Measurements from ENCODE around the gene TREML2. TPM values are rescaled to one million over a fixed set of nuclear protein-coding genes. Genes with fewer than 3 reads are reported as not detected.

Gene TREML2
- total and polyA plus RNA-seq, 9 of the 15 experiments (the other 6 are each of a cell fraction or from before 2014, with no cell fraction given): 0.20 to 2.9 (median 1.4) TPM

GRCh38 chr6:41232667-41233066 lies 31.7 kb upstream of the TREML2 start (continued):
- TF ChIP-seq HOMEZ (CRISPR knock-in tag; IDR thresholded peaks at IDR 0.05): no peak

- H3K4me1 ChIP-seq (replicated peaks in 1 of 2; ENCODE audit: control insufficient read depth in 2 of 2, insufficient read depth in 2 of 2, low read length in 2 of 2): no peaks in the 10 kb centered on the region; a peak in 2 of 5 replicates
- H4K20me1 ChIP-seq (replicated peaks; ENCODE audit: control insufficient read depth, insufficient read depth, low read length): no peaks in the 10 kb centered on the region
- no peaks in the 10 kb centered on the region for H3K36me3 ChIP-seq (ENCODE audit: control insufficient read depth, insufficient read depth, low read length)
- H3K27me3 ChIP-seq (ENCODE audit: control insufficient read depth in 2 of 2, insufficient read depth in 2 of 2, low read length in 2 of 2): peaks cover 6 to 47% of the 10 kb centered on the region in 2 experiments
- no peak overlapping the region for H2AFZ ChIP-seq (ENCODE audit: low read depth, low read length)
- ATAC-seq (no peak), DNase-seq (ENCODE audit: extremely low read depth in 1 of 4, low spot score in 3 of 4) (no peak), FAIRE-seq (no peak)
- H3K4me2 ChIP-seq (ENCODE audit: insufficient read depth, low read length): no peak overlapping the region
- no peaks in the 10 kb centered on the region for H3K9me1 ChIP-seq (ENCODE audit: control insufficient read depth, insufficient read depth, low read length)
- no peaks in the 10 kb centered on the region for H3K79me2 ChIP-seq (ENCODE audit: control insufficient read depth, insufficient read depth, low read length)
- no peak overlapping the region for H3K27ac ChIP-seq (ENCODE audit: extremely low read depth, low read depth, low read length)
- no peak overlapping the region for H3K9ac ChIP-seq (ENCODE audit: insufficient read depth in 1 of 2, low read depth in 2 of 2, low read length in 2 of 2)
- no peak overlapping the region for H3K4me3 ChIP-seq
- TF ChIP-seq, protein P1, sequence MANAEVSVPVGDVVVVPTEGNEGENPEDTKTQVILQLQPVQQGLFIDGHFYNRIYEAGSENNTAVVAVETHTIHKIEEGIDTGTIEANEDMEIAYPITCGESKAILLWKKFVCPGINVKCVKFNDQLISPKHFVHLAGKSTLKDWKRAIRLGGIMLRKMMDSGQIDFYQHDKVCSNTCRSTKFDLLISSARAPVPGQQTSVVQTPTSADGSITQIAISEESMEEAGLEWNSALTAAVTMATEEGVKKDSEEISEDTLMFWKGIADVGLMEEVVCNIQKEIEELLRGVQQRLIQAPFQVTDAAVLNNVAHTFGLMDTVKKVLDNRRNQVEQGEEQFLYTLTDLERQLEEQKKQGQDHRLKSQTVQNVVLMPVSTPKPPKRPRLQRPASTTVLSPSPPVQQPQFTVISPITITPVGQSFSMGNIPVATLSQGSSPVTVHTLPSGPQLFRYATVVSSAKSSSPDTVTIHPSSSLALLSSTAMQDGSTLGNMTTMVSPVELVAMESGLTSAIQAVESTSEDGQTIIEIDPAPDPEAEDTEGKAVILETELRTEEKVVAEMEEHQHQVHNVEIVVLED (CRISPR knock-in tag; IDR thresholded peaks at IDR 0.05): no peak
- TF ChIP-seq BACH1 (tag; IDR thresholded peaks at IDR 0.05) (no peak), TCF3 (CRISPR knock-in tag; IDR thresholded peaks at IDR 0.05) (no peak), CREB3 (tag; conservative IDR thresholded peaks at IDR 0.05; ENCODE audit: low read depth) (no peak), GTF2A2 (tag; IDR thresholded peaks at IDR 0.05) (no peak), ESRRA (IDR thresholded peaks at IDR 0.05; ENCODE audit: borderline replicate concordance, low read depth) (no peak), TARDBP (IDR thresholded peaks at IDR 0.05) (no peak), MBD1 (CRISPR knock-in tag; IDR thresholded peaks at IDR 0.05) (no peak)
- WGBS (ENCODE audit: insufficient coverage, low coverage, missing lambda C conversion rate): 0% methylated on average over 5 of the region's 5 CpGs
- ChIA-PET CTCF (ENCODE audit: low intra/inter-chr PET ratio) (no interaction called here), POLR2A (no interaction called here)
- intact Hi-C loops (cut with micrococcal nuclease) (no loop called here), in situ Hi-C loops (cut with MboI) (no loop called here)
- H3K9me3 ChIP-seq (replicated peaks; ENCODE audit: control insufficient read depth, insufficient read depth, low read depth, low read length): no peaks in the 10 kb centered on the region
- no TSS peak for BruUV-seq (replicated peaks)
Measured at GRCh38 chr6:41231246-41231645, 30.3 kb upstream of the TREML2 start.

Data from K562 (cell line).